ENCODE results near the gene DRAM2. TPM values are rescaled to one million over a fixed set of nuclear protein-coding genes. Genes with fewer than 3 reads are reported as not detected.

Gene DRAM2
- total and polyA plus RNA-seq, 2 donors (not counting 3 experiments of a cell fraction or from before 2014, with no cell fraction given), result 21.7 to 55.9 TPM

- Histone ChIP-seq H2AFZ (ENCODE audit: low read depth, low read length) (no peak overlapping the region), H3K36me3 (ENCODE audit: control insufficient read depth in 2 of 2, extremely low read depth in 1 of 2, insufficient read depth in 2 of 2, low read length in 2 of 2) (peaks cover 2 to 4% of the 10 kb centered on the region in 2 experiments), H3K4me2 (ENCODE audit: insufficient read depth, low read length) (no peak overlapping the region), H3K4me3 (replicated peaks in 1 of 3; ENCODE audit: insufficient read depth in 1 of 3, low read depth in 1 of 3, low read length in 3 of 3) (no peak overlapping the region), H3K9ac (replicated peaks; ENCODE audit: extremely low read depth, insufficient read depth, low read length) (no peak overlapping the region), H3K9me1 (replicated peaks; ENCODE audit: control insufficient read depth, extremely low read depth, insufficient read depth, low read length) (no peaks in the 10 kb centered on the region), H3K27ac (ENCODE audit: insufficient read depth, low read depth, low read length) (no peak overlapping the region), H3K9me3 (replicated peaks; ENCODE audit: control insufficient read depth, insufficient read depth, low read length) (no peaks in the 10 kb centered on the region), H3K79me2 (ENCODE audit: control insufficient read depth, insufficient read depth, low read length) (peaks cover 70% of the 10 kb centered on the region), H3K4me1 (ENCODE audit: control insufficient read depth, extremely low read depth, insufficient read depth, low read length) (peaks cover 10% of the 10 kb centered on the region), H4K20me1 (replicated peaks; ENCODE audit: control insufficient read depth, extremely low read depth, insufficient read depth, low read length) (peaks cover 2% of the 10 kb centered on the region), H3K27me3 (ENCODE audit: control insufficient read depth in 2 of 2, insufficient read depth in 2 of 2, low read length in 2 of 2) (no peaks in the 10 kb centered on the region)
- FAIRE-seq (no peak), DNase-seq (ENCODE audit: low read depth, low spot score) (no peak)
- ChIA-PET POLR2A (interaction anchor here (0.6 kb wide), 1 partner anchor 60 kb away, joined by 3 read pairs; no protein-coding TSS in a partner anchor), CTCF (no interaction called here)
- TF ChIP-seq MYC (IDR thresholded peaks at IDR 0.05; ENCODE audit: low read depth, low read length) (no peak), CTCF (IDR thresholded peaks at IDR 0.05; ENCODE audit: extremely low read depth in 1 of 2, insufficient read depth in 1 of 2, low read depth in 1 of 2, low read length in 2 of 2) (no peak)
- dilution Hi-C loops (cut with MboI; ENCODE audit: extremely low pct_ligation_motif_present, low sequenced_read_pairs) (no loop called here), intact Hi-C loops (cut with micrococcal nuclease) (no loop called here)
- no TSS peak for BruUV-seq (replicated peaks)
Measured at GRCh38 chr1:111145963-111146768, 6.3 kb upstream of the DRAM2 start.

- dilution Hi-C loops (cut with MboI; ENCODE audit: extremely low pct_ligation_motif_present, low sequenced_read_pairs), result no loop called here
- H3K79me2 ChIP-seq (ENCODE audit: control insufficient read depth, insufficient read depth, low read length), result peaks cover 77% of the 10 kb centered on the region
- no peak for TF ChIP-seq EZH2 (IDR thresholded peaks at IDR 0.05; ENCODE audit: borderline replicate concordance, low read depth, low read length, severe bottlenecking)
- no peak for TF ChIP-seq CTCF (IDR thresholded peaks at IDR 0.05; ENCODE audit: extremely low read depth in 1 of 2, insufficient read depth in 1 of 2, low read depth in 1 of 2, low read length in 2 of 2)
- TF ChIP-seq FOS (IDR thresholded peaks at IDR 0.05; ENCODE audit: borderline replicate concordance, insufficient read depth, low read length), result no peak
- TF ChIP-seq POLR2A (IDR thresholded peaks at IDR 0.05; ENCODE audit: low read depth, low read length), result no peak
- TF ChIP-seq MAX (IDR thresholded peaks at IDR 0.05; ENCODE audit: insufficient read depth, insufficient read length), result no peak
- no peak for TF ChIP-seq MYC (IDR thresholded peaks at IDR 0.05; ENCODE audit: low read depth, low read length)
- TF ChIP-seq GATA2 (IDR thresholded peaks at IDR 0.05; ENCODE audit: insufficient read depth, insufficient read length, low read depth, low read length), result no peak
- no peak for TF ChIP-seq JUN (IDR thresholded peaks at IDR 0.05; ENCODE audit: borderline replicate concordance, insufficient read depth, insufficient read length, low read depth)
- no peak for TF ChIP-seq POLR2AphosphoS5 (IDR thresholded peaks at IDR 0.05; ENCODE audit: insufficient read depth, low read depth, low read length)
- ChIA-PET POLR2A (no interaction called here), CTCF (no interaction called here)
- no peak overlapping the region for H3K9ac ChIP-seq (replicated peaks; ENCODE audit: extremely low read depth, insufficient read depth, low read length)
- DNase-seq (ENCODE audit: low read depth, low spot score) (no peak), FAIRE-seq (no peak)
- H3K9me3 ChIP-seq (replicated peaks; ENCODE audit: control insufficient read depth, insufficient read depth, low read length), result no peaks in the 10 kb centered on the region
- H3K36me3 ChIP-seq (ENCODE audit: control insufficient read depth in 2 of 2, extremely low read depth in 1 of 2, insufficient read depth in 2 of 2, low read length in 2 of 2), result peaks cover 0 to 4% of the 10 kb centered on the region in 2 experiments
- H3K27me3 ChIP-seq (ENCODE audit: control insufficient read depth in 2 of 2, insufficient read depth in 2 of 2, low read length in 2 of 2), result no peaks in the 10 kb centered on the region
- no peak overlapping the region for H2AFZ ChIP-seq (ENCODE audit: low read depth, low read length)
- intact Hi-C loops (cut with micrococcal nuclease), result no loop called here
- H3K27ac ChIP-seq (ENCODE audit: insufficient read depth, low read depth, low read length), result no peak overlapping the region
- no peak overlapping the region for H3K4me2 ChIP-seq (ENCODE audit: insufficient read depth, low read length)
- peaks cover 2% of the 10 kb centered on the region for H4K20me1 ChIP-seq (replicated peaks; ENCODE audit: control insufficient read depth, extremely low read depth, insufficient read depth, low read length)
- no peak overlapping the region for H3K4me3 ChIP-seq (replicated peaks in 1 of 3; ENCODE audit: insufficient read depth in 1 of 3, low read depth in 1 of 3, low read length in 3 of 3)
- no peaks in the 10 kb centered on the region for H3K9me1 ChIP-seq (replicated peaks; ENCODE audit: control insufficient read depth, extremely low read depth, insufficient read depth, low read length)
- peaks cover 14% of the 10 kb centered on the region for H3K4me1 ChIP-seq (ENCODE audit: control insufficient read depth, extremely low read depth, insufficient read depth, low read length)
- BruUV-seq (replicated peaks), result no TSS peak
Measured at GRCh38 chr1:111145542-111145941, 5.6 kb upstream of the DRAM2 start.
